ENCODE results near the gene GREB1. TPM values are rescaled to one million over a fixed set of nuclear protein-coding genes. Genes with fewer than 3 reads are reported as not detected.

GREB1 gene
- total and polyA plus RNA-seq, 2 experiments from 2014 or later = 5.7 to 6.4 TPM

DNA sequence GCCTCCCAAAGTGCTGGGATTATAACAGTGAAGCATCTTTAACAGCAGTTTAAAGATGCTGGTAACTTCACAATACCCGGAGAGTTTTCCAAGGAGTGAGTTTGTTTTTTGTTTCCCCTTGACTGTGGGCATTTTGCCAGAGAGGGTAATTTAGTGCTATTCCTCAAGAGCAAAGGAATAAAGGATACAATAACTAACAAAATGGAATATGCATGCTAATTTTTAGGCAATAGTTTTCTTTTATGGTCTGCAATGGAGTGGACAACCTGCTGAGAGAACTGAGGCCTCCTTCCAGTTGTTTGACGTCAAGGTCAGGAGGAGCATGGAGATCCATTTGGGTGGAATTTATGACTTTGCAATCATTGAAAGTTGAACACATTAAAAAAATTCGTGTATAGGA is 15.9 kb upstream of the GREB1 start:
- H3K9me2 ChIP-seq (replicated peaks; ENCODE audit: insufficient read depth) = no peaks in the 10 kb centered on the region
- no peak for DNase-seq (ENCODE audit: low spot score)
- WGBS (ENCODE audit: low lambda C conversion rate, missing lambda C conversion rate) = 75% methylated on average over 3 of the region's 3 CpGs
- H3K27ac ChIP-seq = no peak overlapping the region
- no peak overlapping the region for H3K4me2 ChIP-seq
- TF ChIP-seq EZH2 (IDR thresholded peaks at IDR 0.05; ENCODE audit: borderline replicate concordance) (no peak), EZH2phosphoT487 (IDR thresholded peaks at IDR 0.05; ENCODE audit: low read depth, severe bottlenecking, unreplicated experiment) (no peak)
- no peak overlapping the region for H2AFZ ChIP-seq
- no peaks in the 10 kb centered on the region for H4K20me1 ChIP-seq (ENCODE audit: insufficient read depth, poor library complexity, severe bottlenecking)
- H3K79me2 ChIP-seq = peaks cover 3% of the 10 kb centered on the region
- H3K4me3 ChIP-seq = no peak overlapping the region
- no peaks in the 10 kb centered on the region for H3K27me3 ChIP-seq
- no peaks in the 10 kb centered on the region for H3K9me3 ChIP-seq (ENCODE audit: low read depth)
- no peaks in the 10 kb centered on the region for H3K4me1 ChIP-seq (ENCODE audit: insufficient read depth)
- no peaks in the 10 kb centered on the region for H3K36me3 ChIP-seq (replicated peaks; ENCODE audit: insufficient read depth, low read depth)

DNA sequence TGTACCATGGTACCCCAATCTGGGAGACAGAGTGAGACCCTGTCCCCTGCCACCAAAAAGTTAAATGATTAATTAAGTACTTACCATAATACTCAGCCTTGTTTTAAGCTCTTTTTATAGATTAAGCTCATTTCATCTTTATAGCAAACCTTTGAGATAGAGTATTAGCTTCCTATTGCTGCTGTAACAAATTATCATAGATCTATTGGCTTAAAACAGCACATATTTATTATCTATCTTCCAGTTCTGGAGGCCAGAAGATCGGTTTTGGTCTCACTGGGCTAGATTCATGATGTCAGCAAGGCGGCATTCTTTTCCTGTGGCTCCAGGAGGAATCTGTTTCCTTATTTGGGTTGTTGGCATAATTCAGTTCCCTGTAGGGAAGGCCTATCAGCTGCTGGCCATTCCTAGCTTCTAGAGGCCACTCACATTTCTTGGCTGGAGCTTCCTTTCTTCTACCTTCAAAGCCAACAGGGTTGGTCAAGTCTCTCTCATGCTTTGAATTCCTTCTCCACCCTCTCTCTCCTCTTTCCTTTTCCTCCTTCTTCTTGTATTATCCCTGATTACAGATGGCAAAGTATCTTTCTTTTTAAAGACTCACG is 13.7 kb upstream of the GREB1 start:
- DNase-seq (ENCODE audit: low spot score) = no peak
- Histone ChIP-seq H3K4me1 (ENCODE audit: insufficient read depth) (no peaks in the 10 kb centered on the region), H3K9me3 (ENCODE audit: low read depth) (no peaks in the 10 kb centered on the region), H3K4me3 (no peak overlapping the region), H3K36me3 (replicated peaks; ENCODE audit: insufficient read depth, low read depth) (no peaks in the 10 kb centered on the region), H4K20me1 (ENCODE audit: insufficient read depth, poor library complexity, severe bottlenecking) (no peaks in the 10 kb centered on the region), H3K79me2 (peaks cover 3% of the 10 kb centered on the region), H3K4me2 (no peak overlapping the region), H2AFZ (no peak overlapping the region), H3K27me3 (no peaks in the 10 kb centered on the region), H3K27ac (no peak overlapping the region), H3K9me2 (replicated peaks; ENCODE audit: insufficient read depth) (no peaks in the 10 kb centered on the region)
- WGBS (ENCODE audit: low lambda C conversion rate, missing lambda C conversion rate) = 83% methylated on average over 3 of the region's 3 CpGs
- TF ChIP-seq, protein P1, sequence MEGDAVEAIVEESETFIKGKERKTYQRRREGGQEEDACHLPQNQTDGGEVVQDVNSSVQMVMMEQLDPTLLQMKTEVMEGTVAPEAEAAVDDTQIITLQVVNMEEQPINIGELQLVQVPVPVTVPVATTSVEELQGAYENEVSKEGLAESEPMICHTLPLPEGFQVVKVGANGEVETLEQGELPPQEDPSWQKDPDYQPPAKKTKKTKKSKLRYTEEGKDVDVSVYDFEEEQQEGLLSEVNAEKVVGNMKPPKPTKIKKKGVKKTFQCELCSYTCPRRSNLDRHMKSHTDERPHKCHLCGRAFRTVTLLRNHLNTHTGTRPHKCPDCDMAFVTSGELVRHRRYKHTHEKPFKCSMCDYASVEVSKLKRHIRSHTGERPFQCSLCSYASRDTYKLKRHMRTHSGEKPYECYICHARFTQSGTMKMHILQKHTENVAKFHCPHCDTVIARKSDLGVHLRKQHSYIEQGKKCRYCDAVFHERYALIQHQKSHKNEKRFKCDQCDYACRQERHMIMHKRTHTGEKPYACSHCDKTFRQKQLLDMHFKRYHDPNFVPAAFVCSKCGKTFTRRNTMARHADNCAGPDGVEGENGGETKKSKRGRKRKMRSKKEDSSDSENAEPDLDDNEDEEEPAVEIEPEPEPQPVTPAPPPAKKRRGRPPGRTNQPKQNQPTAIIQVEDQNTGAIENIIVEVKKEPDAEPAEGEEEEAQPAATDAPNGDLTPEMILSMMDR (IDR thresholded peaks at IDR 0.05; ENCODE audit: poor library complexity) = no peak
- no peak for TF ChIP-seq EZH2 (IDR thresholded peaks at IDR 0.05; ENCODE audit: borderline replicate concordance)
- no peak for TF ChIP-seq EZH2phosphoT487 (IDR thresholded peaks at IDR 0.05; ENCODE audit: low read depth, severe bottlenecking, unreplicated experiment)

DNA sequence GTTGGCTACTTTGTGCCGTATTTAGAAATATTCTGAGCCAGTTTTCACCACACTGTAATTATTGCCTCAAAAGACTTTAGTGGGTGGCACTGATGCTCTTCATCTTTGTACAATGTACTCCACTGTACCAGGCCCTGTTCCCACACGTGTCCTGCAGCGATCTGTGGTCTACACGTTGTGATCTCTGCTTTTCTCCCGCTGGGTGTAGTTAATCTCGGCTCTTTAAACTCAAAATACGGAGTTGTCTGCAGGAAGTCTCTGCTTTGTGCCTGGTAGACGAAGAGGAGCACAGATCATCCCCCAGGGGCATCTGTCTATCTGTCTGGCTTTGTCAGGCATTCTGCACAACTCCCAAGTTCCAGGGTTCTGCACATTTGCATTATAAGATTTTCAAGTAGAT is 12.1 kb upstream of the GREB1 start:
- Histone ChIP-seq H3K27ac (no peak overlapping the region), H4K20me1 (ENCODE audit: insufficient read depth, poor library complexity, severe bottlenecking) (no peaks in the 10 kb centered on the region), H3K27me3 (no peaks in the 10 kb centered on the region), H3K4me3 (no peak overlapping the region), H3K9me2 (replicated peaks; ENCODE audit: insufficient read depth) (no peaks in the 10 kb centered on the region), H3K79me2 (peaks cover 3% of the 10 kb centered on the region), H3K36me3 (replicated peaks; ENCODE audit: insufficient read depth, low read depth) (no peaks in the 10 kb centered on the region), H3K4me1 (ENCODE audit: insufficient read depth) (no peaks in the 10 kb centered on the region), H3K4me2 (no peak overlapping the region), H3K9me3 (ENCODE audit: low read depth) (no peaks in the 10 kb centered on the region), H2AFZ (no peak overlapping the region)
- WGBS (ENCODE audit: low lambda C conversion rate, missing lambda C conversion rate) = 56% methylated on average over 8 of the region's 8 CpGs
- TF ChIP-seq EZH2phosphoT487 (IDR thresholded peaks at IDR 0.05; ENCODE audit: low read depth, severe bottlenecking, unreplicated experiment) = no peak
- TF ChIP-seq, protein P1 (IDR thresholded peaks at IDR 0.05; ENCODE audit: poor library complexity) = no peak
- TF ChIP-seq EZH2 (IDR thresholded peaks at IDR 0.05; ENCODE audit: borderline replicate concordance) = no peak
- no peak for DNase-seq (ENCODE audit: low spot score)

DNA sequence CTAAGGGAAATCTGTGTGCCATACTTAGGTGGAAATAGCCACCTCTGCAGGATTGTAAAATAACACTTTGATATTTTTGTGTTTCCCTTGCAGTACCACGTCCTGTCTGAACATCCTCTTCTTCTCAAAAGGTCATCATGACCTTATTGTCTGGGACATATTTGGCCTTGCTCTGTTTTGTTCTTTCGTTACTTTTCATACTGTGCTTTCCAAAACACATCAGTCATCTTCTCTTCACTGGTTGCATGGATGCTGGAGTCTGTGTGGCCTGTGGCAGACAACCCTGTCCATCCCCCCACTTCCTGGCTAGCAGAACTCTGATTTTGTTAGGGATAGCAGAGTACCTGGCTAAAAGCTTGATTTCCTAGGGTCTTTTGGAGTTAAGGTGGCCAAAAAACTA is 9.4 kb upstream of the GREB1 start:
- H3K27ac ChIP-seq = no peak overlapping the region
- no peak overlapping the region for H3K4me2 ChIP-seq
- TF ChIP-seq EZH2phosphoT487 (IDR thresholded peaks at IDR 0.05; ENCODE audit: low read depth, severe bottlenecking, unreplicated experiment) (no peak), EZH2 (IDR thresholded peaks at IDR 0.05; ENCODE audit: borderline replicate concordance) (no peak)
- TF ChIP-seq, protein P1 (IDR thresholded peaks at IDR 0.05; ENCODE audit: poor library complexity) = no peak
- no peaks in the 10 kb centered on the region for H3K9me3 ChIP-seq (ENCODE audit: low read depth)
- 89% methylated on average over 2 of the region's 2 CpGs for WGBS (ENCODE audit: low lambda C conversion rate, missing lambda C conversion rate)
- H3K27me3 ChIP-seq = no peaks in the 10 kb centered on the region
- peaks cover 2% of the 10 kb centered on the region for H3K79me2 ChIP-seq
- no peaks in the 10 kb centered on the region for H3K4me1 ChIP-seq (ENCODE audit: insufficient read depth)
- no peaks in the 10 kb centered on the region for H3K36me3 ChIP-seq (replicated peaks; ENCODE audit: insufficient read depth, low read depth)
- H3K4me3 ChIP-seq = no peak overlapping the region
- no peaks in the 10 kb centered on the region for H3K9me2 ChIP-seq (replicated peaks; ENCODE audit: insufficient read depth)
- no peak for DNase-seq (ENCODE audit: low spot score)
- H4K20me1 ChIP-seq (ENCODE audit: insufficient read depth, poor library complexity, severe bottlenecking) = no peaks in the 10 kb centered on the region
- no peak overlapping the region for H2AFZ ChIP-seq

Data from hepatocyte (in vitro differentiated cells).